Endothelial cell of umbilical vein (primary cell): ENCODE results near the gene UBR4.

Experiments
- CTCF ChIP-seq, 2 donors: IDR thresholded peaks; 1 replicate in 1 of 2; 2 replicates in 1 of 2; pipeline ENCODE4 v1.5.1; 2011; ENCODE audit warnings: low read length in 2 of 2, mild to moderate bottlenecking in 2 of 2, moderate library complexity in 2 of 2, control low read depth in 1 of 2, inconsistent platforms in 1 of 2, low read depth in 1 of 2; ENCODE audit not compliant: insufficient read depth in 1 of 2; ENCODE audit errors: extremely low read depth in 1 of 2
- EZH2 ChIP-seq: IDR thresholded peaks from 2 replicates; pipeline ENCODE4 v1.6.1; 2012; ENCODE audit warnings: borderline replicate concordance, low read depth, mild to moderate bottlenecking, moderate library complexity, low read length, inconsistent platforms; ENCODE audit not compliant: severe bottlenecking
- FOS ChIP-seq: IDR thresholded peaks from 2 replicates; pipeline ENCODE4 v1.6.1; 2011; ENCODE audit warnings: mild to moderate bottlenecking, low read length, moderate library complexity, borderline replicate concordance; ENCODE audit not compliant: insufficient read depth
- MAX ChIP-seq: IDR thresholded peaks from 2 replicates; pipeline ENCODE4 v1.6.1; 2011; ENCODE audit not compliant: insufficient read depth, insufficient read length
- MYC ChIP-seq: IDR thresholded peaks from one replicate; pipeline ENCODE4 v1.6.1; 2011; ENCODE audit warnings: mild to moderate bottlenecking, low read depth, low read length
- POLR2A ChIP-seq: IDR thresholded peaks from 2 replicates; pipeline ENCODE4 v1.6.1; 2012; ENCODE audit warnings: low read depth, mild to moderate bottlenecking, control low read depth, low read length
- POLR2AphosphoS5 ChIP-seq: IDR thresholded peaks from 2 replicates; pipeline ENCODE4 v1.6.1; 2012; ENCODE audit warnings: low read depth, mild to moderate bottlenecking, control low read depth, low read length, moderate library complexity; ENCODE audit not compliant: insufficient read depth

- no peak for TF ChIP-seq CTCF (IDR thresholded peaks at IDR 0.05; ENCODE audit: extremely low read depth in 1 of 2, insufficient read depth in 1 of 2, low read depth in 1 of 2, low read length in 2 of 2)
- no peak for TF ChIP-seq EZH2
- TF ChIP-seq POLR2A = no peak
- TF ChIP-seq MAX = no peak
- TF ChIP-seq FOS = no peak
- no peak for TF ChIP-seq POLR2AphosphoS5
- no peak for TF ChIP-seq MYC
These were observed 3.5 kb upstream of the UBR4 start for GRCh38 chr1:19213580-19213979.
